ENCODE data around the gene HOXA11. TPM values are rescaled to one million over a fixed set of nuclear protein-coding genes. Genes with fewer than 3 reads are reported as not detected.
A peak's percentile ranks its signal among the peaks of the same experiment; 100 is the strongest.

Gene HOXA11
- polyA plus RNA-seq, 1 donor from 2014 or later, result not detected

- Histone ChIP-seq H2AFZ (ENCODE audit: low read depth, low read length) (no peak overlapping the region), H3K4me3 (ENCODE audit: low read length) (peak overlapping the region; percentile 52), H3K9me3 (ENCODE audit: low read length) (peaks cover 7% of the 10 kb centered on the region), H3K79me2 (replicated peaks; ENCODE audit: insufficient read depth, low read length) (no peaks in the 10 kb centered on the region), H3K27me3 (ENCODE audit: insufficient read depth, low read depth, low read length) (peaks cover 100% of the 10 kb centered on the region), H3K4me2 (ENCODE audit: low read length) (no peak overlapping the region), H3K27ac (ENCODE audit: low read length) (no peak overlapping the region), H3F3A (ENCODE audit: insufficient read depth, low read length, poor library complexity, severe bottlenecking) (no peaks in the 10 kb centered on the region), H3K9ac (ENCODE audit: low read length) (no peak overlapping the region), H3K36me3 (ENCODE audit: insufficient read depth, low read length) (no peaks in the 10 kb centered on the region), H4K20me1 (ENCODE audit: insufficient read depth) (no peaks in the 10 kb centered on the region), H3K9me2 (ENCODE audit: insufficient read depth, low read length) (no peaks in the 10 kb centered on the region)
- TF ChIP-seq POLR2AphosphoS5 (IDR thresholded peaks at IDR 0.05), result no peak
- no peak for TF ChIP-seq RAD21 (conservative IDR thresholded peaks at IDR 0.05)
- peak; percentile 29 for TF ChIP-seq EZH2 (IDR thresholded peaks at IDR 0.05; ENCODE audit: borderline replicate concordance, insufficient read depth, low read length, poor library complexity, severe bottlenecking)
Observed at GRCh38 chr7:27173511-27173955, 11.5 kb downstream of the HOXA11 start.

GRCh38 chr7:27172823-27173510, 12.1 kb downstream of the HOXA11 start:
- Histone ChIP-seq H4K20me1 (ENCODE audit: insufficient read depth) (no peaks in the 10 kb centered on the region), H2AFZ (ENCODE audit: low read depth, low read length) (no peak overlapping the region), H3K4me2 (ENCODE audit: low read length) (no peak overlapping the region), H3F3A (ENCODE audit: insufficient read depth, low read length, poor library complexity, severe bottlenecking) (no peaks in the 10 kb centered on the region), H3K27me3 (ENCODE audit: insufficient read depth, low read depth, low read length) (peaks cover 100% of the 10 kb centered on the region), H3K36me3 (ENCODE audit: insufficient read depth, low read length) (no peaks in the 10 kb centered on the region), H3K9ac (ENCODE audit: low read length) (no peak overlapping the region), H3K27ac (ENCODE audit: low read length) (no peak overlapping the region), H3K79me2 (replicated peaks; ENCODE audit: insufficient read depth, low read length) (no peaks in the 10 kb centered on the region), H3K9me2 (ENCODE audit: insufficient read depth, low read length) (no peaks in the 10 kb centered on the region), H3K4me3 (ENCODE audit: low read length) (peak overlapping the region; percentile 52), H3K9me3 (ENCODE audit: low read length) (peaks cover 7% of the 10 kb centered on the region)
- TF ChIP-seq, protein P1, sequence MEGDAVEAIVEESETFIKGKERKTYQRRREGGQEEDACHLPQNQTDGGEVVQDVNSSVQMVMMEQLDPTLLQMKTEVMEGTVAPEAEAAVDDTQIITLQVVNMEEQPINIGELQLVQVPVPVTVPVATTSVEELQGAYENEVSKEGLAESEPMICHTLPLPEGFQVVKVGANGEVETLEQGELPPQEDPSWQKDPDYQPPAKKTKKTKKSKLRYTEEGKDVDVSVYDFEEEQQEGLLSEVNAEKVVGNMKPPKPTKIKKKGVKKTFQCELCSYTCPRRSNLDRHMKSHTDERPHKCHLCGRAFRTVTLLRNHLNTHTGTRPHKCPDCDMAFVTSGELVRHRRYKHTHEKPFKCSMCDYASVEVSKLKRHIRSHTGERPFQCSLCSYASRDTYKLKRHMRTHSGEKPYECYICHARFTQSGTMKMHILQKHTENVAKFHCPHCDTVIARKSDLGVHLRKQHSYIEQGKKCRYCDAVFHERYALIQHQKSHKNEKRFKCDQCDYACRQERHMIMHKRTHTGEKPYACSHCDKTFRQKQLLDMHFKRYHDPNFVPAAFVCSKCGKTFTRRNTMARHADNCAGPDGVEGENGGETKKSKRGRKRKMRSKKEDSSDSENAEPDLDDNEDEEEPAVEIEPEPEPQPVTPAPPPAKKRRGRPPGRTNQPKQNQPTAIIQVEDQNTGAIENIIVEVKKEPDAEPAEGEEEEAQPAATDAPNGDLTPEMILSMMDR (IDR thresholded peaks at IDR 0.05; ENCODE audit: poor library complexity, severe bottlenecking), result no peak
- peak; percentile 10 for TF ChIP-seq EZH2 (IDR thresholded peaks at IDR 0.05; ENCODE audit: borderline replicate concordance, insufficient read depth, low read length, poor library complexity, severe bottlenecking)

GRCh38 chr7:27172315-27172774, 12.7 kb downstream of the HOXA11 start:
- TF ChIP-seq, protein P1 (IDR thresholded peaks at IDR 0.05; ENCODE audit: poor library complexity, severe bottlenecking), result no peak
- TF ChIP-seq MXI1 (conservative IDR thresholded peaks at IDR 0.05; ENCODE audit: poor library complexity, severe bottlenecking), result no peak
- TF ChIP-seq SMC3 (conservative IDR thresholded peaks at IDR 0.05; ENCODE audit: poor library complexity), result no peak
- TF ChIP-seq POLR2AphosphoS5 (IDR thresholded peaks at IDR 0.05), result no peak
- no peak for TF ChIP-seq RAD21 (conservative IDR thresholded peaks at IDR 0.05)
- TF ChIP-seq EZH2 (IDR thresholded peaks at IDR 0.05; ENCODE audit: borderline replicate concordance, insufficient read depth, low read length, poor library complexity, severe bottlenecking), result no peak
- no peak for TF ChIP-seq REST (IDR thresholded peaks at IDR 0.05; ENCODE audit: borderline replicate concordance)
- TF ChIP-seq EP300 (conservative IDR thresholded peaks at IDR 0.05; ENCODE audit: poor library complexity, severe bottlenecking), result no peak
- TF ChIP-seq TAF1 (IDR thresholded peaks at IDR 0.05; ENCODE audit: low read depth), result no peak
- H3K27me3 ChIP-seq (ENCODE audit: insufficient read depth, low read depth, low read length), result peaks cover 100% of the 10 kb centered on the region
- H3K36me3 ChIP-seq (ENCODE audit: insufficient read depth, low read length), result no peaks in the 10 kb centered on the region
- H3K9me3 ChIP-seq (ENCODE audit: low read length), result peaks cover 7% of the 10 kb centered on the region
- H3K27ac ChIP-seq (ENCODE audit: low read length), result no peak overlapping the region
- H4K20me1 ChIP-seq (ENCODE audit: insufficient read depth), result no peaks in the 10 kb centered on the region
- no peaks in the 10 kb centered on the region for H3K9me2 ChIP-seq (ENCODE audit: insufficient read depth, low read length)
- H3K4me3 ChIP-seq (ENCODE audit: low read length), result no peak overlapping the region
- no peaks in the 10 kb centered on the region for H3F3A ChIP-seq (ENCODE audit: insufficient read depth, low read length, poor library complexity, severe bottlenecking)
- H3K4me2 ChIP-seq (ENCODE audit: low read length), result no peak overlapping the region
- no peak overlapping the region for H3K9ac ChIP-seq (ENCODE audit: low read length)
- no peak overlapping the region for H2AFZ ChIP-seq (ENCODE audit: low read depth, low read length)
- no peaks in the 10 kb centered on the region for H3K79me2 ChIP-seq (replicated peaks; ENCODE audit: insufficient read depth, low read length)
